RWPE1 (cell line): ENCODE results near the gene GTF3C5.

ENCODE experiments used
- CTCF ChIA-PET: fragments of 350-600 bp; sonication (Branson Sonifier 250); formaldehyde crosslinking; extraction: SDS; loops from one replicate; lab custom pipeline; 2021; lab: Yijun Ruan, JAX
- POLR2A ChIA-PET: fragments of 400-600 bp; formaldehyde crosslinking; extraction: SDS; loops from one replicate; lab custom pipeline; 2020; ENCODE audit warnings: antibody characterized with exemption; ENCODE audit not compliant: low non-redundant PET; lab: Yijun Ruan, JAX
- DNase-seq: peaks from one replicate; pipeline ENCODE4 v3.0.0; 2012; ENCODE audit warnings: low spot score
- H3K27ac ChIP-seq: fragments of 450-650 bp; 2 replicates; pipeline ENCODE4 v1.5.1; 2017
- CTCF ChIP-seq: fragments of 450-650 bp; conservative IDR thresholded peaks from 2 replicates; pipeline ENCODE4 v1.5.1; 2017; ENCODE audit warnings: low read depth, mild to moderate bottlenecking

The GTF3C5 gene

GRCh38 chr9:133043449-133044035 lies 12.7 kb downstream of the GTF3C5 start:
- ChIA-PET POLR2A (no interaction called here), CTCF (interaction anchor here (0.8 to 1.8 kb wide), 5 partner anchors 9 to 106 kb away, joined by 3 to 5 read pairs (median 4); no protein-coding TSS in a partner anchor)
- no peak for DNase-seq
- no peak for TF ChIP-seq CTCF
- no peak overlapping the region for H3K27ac ChIP-seq

GRCh38 chr9:133044125-133044524 lies 13.3 kb downstream of the GTF3C5 start:
- ChIA-PET POLR2A (no interaction called here), CTCF (interaction anchor here (1.1 to 1.4 kb wide), 2 partner anchors 100 to 103 kb away, joined by 4 to 5 read pairs; no protein-coding TSS in a partner anchor)
- DNase-seq, result no peak

GRCh38 chr9:133044661-133045060 lies 13.9 kb downstream of the GTF3C5 start:
- H3K27ac ChIP-seq, result no peak overlapping the region
- ChIA-PET POLR2A (no interaction called here), CTCF (interaction anchor here (1.4 kb wide), 1 partner anchor 100 kb away, joined by 5 read pairs; no protein-coding TSS in a partner anchor)
- no peak for DNase-seq
- no peak for TF ChIP-seq CTCF

More at GRCh38 chr9:133044125-133044524, 13.3 kb downstream of the GTF3C5 start:
- no peak overlapping the region for H3K27ac ChIP-seq
- no peak for TF ChIP-seq CTCF

GRCh38 chr9:133045132-133045531 lies 14.3 kb downstream of the GTF3C5 start:
- TF ChIP-seq CTCF, result no peak
- DNase-seq, result no peak
- ChIA-PET CTCF (interaction anchor here (1.4 kb wide), 1 partner anchor 99 kb away, joined by 5 read pairs; no protein-coding TSS in a partner anchor), POLR2A (no interaction called here)
- H3K27ac ChIP-seq, result no peak overlapping the region

GRCh38 chr9:133046196-133046899 lies 15.6 kb downstream of the GTF3C5 start:
- H3K27ac ChIP-seq, result no peak overlapping the region; the same call in 1 of the 2 replicates
- ChIA-PET POLR2A (no interaction called here), CTCF (interaction anchor here (0.5 to 0.7 kb wide), 5 partner anchors 57 to 111 kb away, joined by 3 to 5 read pairs (median 3); no protein-coding TSS in a partner anchor)
- no peak for DNase-seq
- TF ChIP-seq CTCF, result no peak

- no peak for DNase-seq
- TF ChIP-seq CTCF, result no peak
- ChIA-PET POLR2A (no interaction called here), CTCF (interaction anchor here (0.6 to 2.5 kb wide), 5 partner anchors 24 to 110 kb away, joined by 3 to 16 read pairs (median 3); no protein-coding TSS in a partner anchor)
- H3K27ac ChIP-seq, result no peak overlapping the region; the same call in 1 of the 2 replicates
Measured at GRCh38 chr9:133046900-133047295, 16.1 kb downstream of the GTF3C5 start.
